Fibroblast of villous mesenchyme (primary cell): ENCODE data around the gene MED12L. TPM values are rescaled to one million over a fixed set of nuclear protein-coding genes. Genes with fewer than 3 reads are reported as not detected.

Source experiments
- DNase-seq: peaks from one replicate; pipeline ENCODE4 v3.0.0-alpha.2; 2010; ENCODE audit warnings: low read depth
- H3K4me3 ChIP-seq: 2 replicates; pipeline ENCODE4 v1.5.1; 2011; ENCODE audit warnings: low read depth, mild to moderate bottlenecking, low read length
- CTCF ChIP-seq: IDR thresholded peaks from 2 replicates; pipeline ENCODE4 v1.5.1; 2012; ENCODE audit warnings: low read depth, mild to moderate bottlenecking, low read length; ENCODE audit not compliant: insufficient read depth
- total RNA-seq: library from RNA; depleted of rRNA; stranded (reverse); fragments of >200 nt; gene quantifications from 2 replicates; pipeline ENCODE4 v1.2.3, GENCODE V29; 2012

MED12L gene
- total RNA-seq = 0.32 and 1.3 TPM in 2 replicates

- H3K4me3 ChIP-seq = peak within 1 kb of the TSS; percentile 63
- no peak for TF ChIP-seq CTCF
- DNase-seq = peak; percentile 68
These were observed at the start of gene MED12L for GRCh38 chr3:151085227-151085888. TSS of gene MED12L (plus strand) at chr3:151085664. CDS start at chr3:151086927, 1,263 bp downstream.

- H3K4me3 ChIP-seq = no peak overlapping the region
- TF ChIP-seq CTCF = no peak
- peak; percentile 89 for DNase-seq
These were observed 47.6 kb upstream of the MED12L start for GRCh38 chr3:151037746-151038477.

GRCh38 chr3:151044706-151045105 lies 40.8 kb upstream of the MED12L start:
- DNase-seq = no peak
- no peak for TF ChIP-seq CTCF
- no peak overlapping the region for H3K4me3 ChIP-seq

- TF ChIP-seq CTCF = no peak
- DNase-seq = peak; percentile 34
- no peak overlapping the region for H3K4me3 ChIP-seq
These were observed 37.8 kb upstream of the MED12L start for GRCh38 chr3:151047636-151048035.

- no peak for TF ChIP-seq CTCF
- H3K4me3 ChIP-seq = no peak overlapping the region
- no peak for DNase-seq
These were observed 33.9 kb upstream of the MED12L start for GRCh38 chr3:151051533-151051932.

- DNase-seq = no peak
- no peak overlapping the region for H3K4me3 ChIP-seq
- TF ChIP-seq CTCF = no peak
These were observed 33.1 kb upstream of the MED12L start for GRCh38 chr3:151052346-151052745.
